Thyroid gland (tissue), 4 donors: ENCODE data around the gene EIF5. TPM values are rescaled to one million over a fixed set of nuclear protein-coding genes. Genes with fewer than 3 reads are reported as not detected.

Experiments
- DNase-seq, 2 donors: peaks; one replicate each; pipeline ENCODE4 v3.0.0-alpha.2; 2019
- H3K27ac ChIP-seq, 3 donors: fragments of 200-600 bp; sonication (generic); 1 replicate in 2 of 3; 2 replicates in 1 of 3; pipeline ENCODE4 v1.5.1; 2016 to 2019; ENCODE audit warnings: mild to moderate bottlenecking in 1 of 3, moderate library complexity in 1 of 3
- H3K27me3 ChIP-seq: fragments of 200-600 bp; sonication (generic); one replicate; pipeline ENCODE4 v1.5.1; 2019
- H3K36me3 ChIP-seq, 2 donors: fragments of 200-600 bp; sonication (generic); one replicate each; pipeline ENCODE4 v1.5.1; 2016 to 2019
- H3K4me1 ChIP-seq, 2 donors: fragments of 200-600 bp; sonication (generic); one replicate each; pipeline ENCODE4 v1.5.1; 2017 to 2019
- H3K4me3 ChIP-seq, 3 donors: fragments of 200-600 bp; sonication (generic); replicated peaks in 1 of 3; 1 replicate in 2 of 3; 2 replicates in 1 of 3; pipeline ENCODE4 v1.5.1; 2016; ENCODE audit warnings: mild to moderate bottlenecking in 1 of 3
- H3K9me3 ChIP-seq: fragments of 200-600 bp; sonication (generic); one replicate; pipeline ENCODE4 v1.5.1; 2017
- POLR2A ChIP-seq, 2 donors: fragments of 450-650 bp; IDR thresholded peaks; one replicate each; pipeline ENCODE4 v1.6.1; 2017; ENCODE audit warnings: antibody characterized with exemption in 2 of 2, mild to moderate bottlenecking in 2 of 2, moderate library complexity in 1 of 2
- WGBS, 2 donors: methylation state at CpG; one replicate each; pipeline ENCODE4 v1.1.5; 2017; 5-methylcytosine and 5-hydroxymethylcytosine counted together
- intact Hi-C: fragments of 100-400 bp; cut with DNase I; formaldehyde crosslinking; loops from one replicate; pipeline ENCODE4 v1.15.1; 2023
- total RNA-seq, 4 donors: library from RNA; depleted of rRNA; stranded (reverse); fragments of >200 nt; gene quantifications; one replicate each; pipeline ENCODE4 v1.2.3, GENCODE V29; 2016
- TF ChIP-seq, protein P1 (sequence below), 6 experiments: fragments of 200-600 bp in 3 of 6; fragments of 450-650 bp in 3 of 6; sonication (generic) in 3 of 6; IDR thresholded peaks; one replicate each; pipeline ENCODE4 v1.5.1; 2016 to 2019; ENCODE audit warnings: antibody characterized with exemption in 6 of 6, mild to moderate bottlenecking in 2 of 6, inconsistent platforms in 1 of 6, moderate library complexity in 1 of 6

Gene EIF5
- total RNA-seq, 4 donors from 2014 or later, result 257 to 428 (median 329) TPM

DNA sequence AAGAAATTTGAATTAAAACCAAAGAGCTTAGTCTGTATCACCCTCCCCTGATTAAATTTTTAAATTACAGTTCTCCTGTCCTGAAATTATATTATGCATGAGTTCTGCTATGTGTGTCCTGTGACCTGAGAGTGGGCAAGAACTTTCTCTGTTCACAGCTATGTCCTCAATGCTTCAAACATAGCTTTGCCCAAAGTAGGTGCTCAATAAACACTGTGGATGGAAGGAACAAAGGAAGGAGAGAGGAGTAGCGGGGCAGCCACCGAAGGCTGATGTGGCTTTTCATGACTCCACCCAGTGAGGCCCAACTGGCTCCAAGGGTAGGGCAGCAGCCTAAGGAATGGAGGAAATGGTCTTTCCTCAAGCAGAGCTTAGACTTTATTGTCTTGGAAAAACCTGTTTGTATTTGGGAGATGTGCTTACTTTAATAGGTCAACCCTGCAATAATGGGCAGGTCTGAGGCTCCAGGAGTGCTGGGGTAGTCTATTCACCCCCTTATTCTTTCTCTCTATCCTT is 43.5 kb downstream of the EIF5 start:
- intact Hi-C loops, result no loop called here
- Histone ChIP-seq H3K27ac (no peak overlapping the region), H3K9me3 (no peaks in the 10 kb centered on the region), H3K36me3 (no peaks in the 10 kb centered on the region), H3K4me1 (no peaks in the 10 kb centered on the region), H3K27me3 (no peaks in the 10 kb centered on the region), H3K4me3 (no peak overlapping the region)
- no peak for DNase-seq
- 91 to 98% methylated on average over 2 of the region's 2 CpGs for WGBS, 2 donors
- no peak for TF ChIP-seq POLR2A (IDR thresholded peaks at IDR 0.05)
- TF ChIP-seq, protein P1, sequence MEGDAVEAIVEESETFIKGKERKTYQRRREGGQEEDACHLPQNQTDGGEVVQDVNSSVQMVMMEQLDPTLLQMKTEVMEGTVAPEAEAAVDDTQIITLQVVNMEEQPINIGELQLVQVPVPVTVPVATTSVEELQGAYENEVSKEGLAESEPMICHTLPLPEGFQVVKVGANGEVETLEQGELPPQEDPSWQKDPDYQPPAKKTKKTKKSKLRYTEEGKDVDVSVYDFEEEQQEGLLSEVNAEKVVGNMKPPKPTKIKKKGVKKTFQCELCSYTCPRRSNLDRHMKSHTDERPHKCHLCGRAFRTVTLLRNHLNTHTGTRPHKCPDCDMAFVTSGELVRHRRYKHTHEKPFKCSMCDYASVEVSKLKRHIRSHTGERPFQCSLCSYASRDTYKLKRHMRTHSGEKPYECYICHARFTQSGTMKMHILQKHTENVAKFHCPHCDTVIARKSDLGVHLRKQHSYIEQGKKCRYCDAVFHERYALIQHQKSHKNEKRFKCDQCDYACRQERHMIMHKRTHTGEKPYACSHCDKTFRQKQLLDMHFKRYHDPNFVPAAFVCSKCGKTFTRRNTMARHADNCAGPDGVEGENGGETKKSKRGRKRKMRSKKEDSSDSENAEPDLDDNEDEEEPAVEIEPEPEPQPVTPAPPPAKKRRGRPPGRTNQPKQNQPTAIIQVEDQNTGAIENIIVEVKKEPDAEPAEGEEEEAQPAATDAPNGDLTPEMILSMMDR (IDR thresholded peaks at IDR 0.05), result no peak

DNA sequence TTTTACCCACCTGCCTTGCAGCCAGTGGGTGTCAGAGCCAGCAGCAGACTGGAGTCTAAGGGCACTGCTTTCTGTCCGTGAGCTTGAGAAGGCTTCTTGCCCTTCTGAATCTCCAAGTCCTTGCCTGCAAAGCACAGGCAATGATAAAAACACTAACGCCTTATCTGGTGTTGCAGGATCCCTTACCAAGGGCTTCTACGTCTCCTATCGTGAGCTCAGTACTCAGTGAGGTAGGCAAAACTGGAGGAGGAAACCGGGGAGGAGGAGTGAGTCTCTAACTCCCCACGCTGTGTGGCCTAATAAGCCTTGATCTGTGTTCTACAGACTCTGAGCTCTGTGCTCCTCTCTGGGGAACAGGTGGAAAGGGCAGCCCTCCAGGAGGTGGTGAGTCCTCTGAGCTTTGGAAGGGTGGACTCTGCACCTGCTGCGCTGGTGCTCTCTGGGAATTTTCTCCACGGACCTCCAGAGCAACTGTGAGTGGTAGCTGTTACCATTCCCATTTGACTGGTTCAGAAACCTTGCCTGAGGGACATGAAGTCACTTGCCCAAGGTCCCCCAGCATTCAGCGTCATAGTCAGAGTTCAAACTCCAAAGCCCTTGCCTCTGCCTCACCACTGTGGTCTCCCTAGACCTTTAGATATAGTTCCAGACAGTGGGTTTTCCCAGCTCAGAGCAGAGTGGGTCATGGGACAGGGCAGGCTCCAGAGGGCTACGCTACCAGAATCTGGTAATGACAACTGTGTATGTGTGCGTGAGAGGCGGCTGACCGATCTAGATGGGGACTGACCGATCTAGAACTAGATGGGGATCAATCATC is 44.2 kb downstream of the EIF5 start:
- DNase-seq, result no peak
- Histone ChIP-seq H3K36me3 (no peaks in the 10 kb centered on the region), H3K4me1 (no peaks in the 10 kb centered on the region), H3K27ac (no peak overlapping the region), H3K9me3 (no peaks in the 10 kb centered on the region), H3K4me3 (no peak overlapping the region), H3K27me3 (no peaks in the 10 kb centered on the region)
- intact Hi-C loops, result no loop called here
- 82 to 88% methylated on average over 14 of the region's 14 CpGs for WGBS, 2 donors
- TF ChIP-seq, protein P1 (IDR thresholded peaks at IDR 0.05), result no peak
- no peak for TF ChIP-seq POLR2A (IDR thresholded peaks at IDR 0.05)

DNA sequence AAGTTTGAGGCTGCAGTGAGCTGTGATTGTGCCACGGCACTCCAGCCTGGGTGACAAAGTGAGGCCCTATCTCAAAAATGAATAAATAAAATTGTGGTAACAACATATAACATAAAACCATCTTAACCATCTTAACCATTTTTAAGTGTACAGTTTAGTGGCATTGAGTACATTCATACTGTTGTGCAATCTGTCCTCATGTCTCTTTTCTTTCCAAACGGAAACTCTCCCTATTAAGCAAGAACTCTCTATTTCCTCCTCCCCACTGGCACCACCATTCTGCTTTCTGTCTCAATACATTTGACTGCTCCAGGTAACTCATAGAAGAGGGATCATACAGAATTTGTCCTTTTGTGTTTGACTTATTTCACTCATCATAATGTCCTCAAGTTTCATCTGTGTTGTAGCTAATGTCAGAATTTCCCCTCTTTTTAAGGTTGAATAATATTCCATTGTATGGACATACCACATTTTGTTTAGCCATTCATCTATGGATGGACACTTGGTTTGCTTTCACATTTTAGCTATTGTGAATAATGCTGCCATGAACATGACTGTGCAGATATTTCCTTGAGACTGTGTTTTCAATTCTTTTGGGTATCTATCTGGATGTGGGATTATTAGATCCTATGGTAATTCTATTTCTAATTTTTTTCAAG is 46.8 kb downstream of the EIF5 start:
- intact Hi-C loops, result loop anchor here (5.0 to 10.0 kb wide), 2 partner anchors 44 to 64 kb away; no protein-coding TSS in a partner anchor
- TF ChIP-seq POLR2A (IDR thresholded peaks at IDR 0.05), result no peak
- TF ChIP-seq, protein P1 (IDR thresholded peaks at IDR 0.05), result no peak

DNA sequence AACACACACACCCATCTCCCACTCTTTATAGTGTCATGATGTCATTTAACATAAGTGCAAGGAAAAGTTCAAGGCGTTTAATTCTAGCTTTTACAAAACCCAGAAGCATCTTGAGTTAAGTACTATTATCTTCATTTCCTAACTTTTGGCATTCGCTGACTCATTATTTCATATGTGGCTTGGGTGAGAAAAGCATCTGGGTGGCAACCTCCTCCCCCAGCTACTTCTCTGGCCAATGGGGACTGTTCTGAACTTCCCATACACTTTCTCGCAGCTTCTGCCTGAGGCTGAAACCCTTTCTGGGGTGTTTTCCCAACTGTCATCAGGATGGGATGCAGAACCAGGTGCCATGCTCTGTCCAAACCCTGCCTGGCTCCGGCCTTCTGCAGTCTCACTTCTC is 48.3 kb downstream of the EIF5 start:
- Histone ChIP-seq H3K27ac (no peak overlapping the region), H3K27me3 (no peaks in the 10 kb centered on the region), H3K36me3 (no peaks in the 10 kb centered on the region), H3K4me3 (no peak overlapping the region), H3K4me1 (peaks cover 7 to 10% of the 10 kb centered on the region in 2 donors), H3K9me3 (no peaks in the 10 kb centered on the region)
- DNase-seq, result no peak
- no peak for TF ChIP-seq POLR2A (IDR thresholded peaks at IDR 0.05)
- TF ChIP-seq, protein P1 (IDR thresholded peaks at IDR 0.05), result no peak
- intact Hi-C loops, result loop anchor here (5.0 to 10.0 kb wide), 2 partner anchors 45 to 62 kb away; no protein-coding TSS in a partner anchor
- WGBS, 2 donors, result 77% methylated on average over 4 of the region's 4 CpGs

More for the DNA sequence above, 46.8 kb downstream of the EIF5 start:
- Histone ChIP-seq H3K4me1 (peaks cover 3 to 7% of the 10 kb centered on the region in 2 donors), H3K4me3 (no peak overlapping the region), H3K27ac (no peak overlapping the region), H3K36me3 (no peaks in the 10 kb centered on the region), H3K27me3 (no peaks in the 10 kb centered on the region), H3K9me3 (no peaks in the 10 kb centered on the region)
- 1 to 2% methylated on average over 2 of the region's 2 CpGs for WGBS, 2 donors
- DNase-seq, result no peak
